Measurements from ENCODE around the gene CCND1. TPM values are rescaled to one million over a fixed set of nuclear protein-coding genes. Genes with fewer than 3 reads are reported as not detected.
A peak's percentile ranks its signal among the peaks of the same experiment; 100 is the strongest.

The CCND1 gene
- total RNA-seq = 112 TPM

DNA sequence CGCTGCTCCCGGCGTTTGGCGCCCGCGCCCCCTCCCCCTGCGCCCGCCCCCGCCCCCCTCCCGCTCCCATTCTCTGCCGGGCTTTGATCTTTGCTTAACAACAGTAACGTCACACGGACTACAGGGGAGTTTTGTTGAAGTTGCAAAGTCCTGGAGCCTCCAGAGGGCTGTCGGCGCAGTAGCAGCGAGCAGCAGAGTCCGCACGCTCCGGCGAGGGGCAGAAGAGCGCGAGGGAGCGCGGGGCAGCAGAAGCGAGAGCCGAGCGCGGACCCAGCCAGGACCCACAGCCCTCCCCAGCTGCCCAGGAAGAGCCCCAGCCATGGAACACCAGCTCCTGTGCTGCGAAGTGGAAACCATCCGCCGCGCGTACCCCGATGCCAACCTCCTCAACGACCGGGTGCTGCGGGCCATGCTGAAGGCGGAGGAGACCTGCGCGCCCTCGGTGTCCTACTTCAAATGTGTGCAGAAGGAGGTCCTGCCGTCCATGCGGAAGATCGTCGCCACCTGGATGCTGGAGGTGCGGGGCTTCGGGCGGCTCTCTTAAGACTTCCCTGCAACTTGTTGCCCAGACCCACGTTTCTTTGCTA lies at the start of gene CCND1:
Gene CCND1 (plus strand): TSS at position 162 of the 587 bp plus-strand sequence. CDS start 158 bp downstream, at position 320.
- Histone ChIP-seq H3K27ac (peak within 1 kb of the TSS; percentile 85), H3K4me3 (peak within 1 kb of the TSS; percentile 66 to 77), H3K9me3 (no peaks in the 10 kb centered on the region), H3K27me3 (no peaks in the 10 kb centered on the region), H3K4me1 (peaks cover 80% of the 10 kb centered on the region), H3K36me3 (no peaks in the 10 kb centered on the region)
- intact Hi-C loops (cut with DNase I) = loop anchor here (5.0 kb wide), 1 partner anchor 344 kb away; no protein-coding TSS in a partner anchor
- DNase-seq (ENCODE audit: extremely low spot score in 2 of 2) = no peak
- TF ChIP-seq, protein P1, sequence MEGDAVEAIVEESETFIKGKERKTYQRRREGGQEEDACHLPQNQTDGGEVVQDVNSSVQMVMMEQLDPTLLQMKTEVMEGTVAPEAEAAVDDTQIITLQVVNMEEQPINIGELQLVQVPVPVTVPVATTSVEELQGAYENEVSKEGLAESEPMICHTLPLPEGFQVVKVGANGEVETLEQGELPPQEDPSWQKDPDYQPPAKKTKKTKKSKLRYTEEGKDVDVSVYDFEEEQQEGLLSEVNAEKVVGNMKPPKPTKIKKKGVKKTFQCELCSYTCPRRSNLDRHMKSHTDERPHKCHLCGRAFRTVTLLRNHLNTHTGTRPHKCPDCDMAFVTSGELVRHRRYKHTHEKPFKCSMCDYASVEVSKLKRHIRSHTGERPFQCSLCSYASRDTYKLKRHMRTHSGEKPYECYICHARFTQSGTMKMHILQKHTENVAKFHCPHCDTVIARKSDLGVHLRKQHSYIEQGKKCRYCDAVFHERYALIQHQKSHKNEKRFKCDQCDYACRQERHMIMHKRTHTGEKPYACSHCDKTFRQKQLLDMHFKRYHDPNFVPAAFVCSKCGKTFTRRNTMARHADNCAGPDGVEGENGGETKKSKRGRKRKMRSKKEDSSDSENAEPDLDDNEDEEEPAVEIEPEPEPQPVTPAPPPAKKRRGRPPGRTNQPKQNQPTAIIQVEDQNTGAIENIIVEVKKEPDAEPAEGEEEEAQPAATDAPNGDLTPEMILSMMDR (IDR thresholded peaks at IDR 0.05) = no peak
- TF ChIP-seq POLR2AphosphoS5 (IDR thresholded peaks at IDR 0.05; ENCODE audit: insufficient read depth in 1 of 2, low read depth in 1 of 2) = peak in 1 of 2 donors; percentile 57
- TF ChIP-seq POLR2A (IDR thresholded peaks at IDR 0.05) = peak in 1 of 2 donors; percentile 29

GRCh38 chr11:69592986-69593650 lies 47.8 kb upstream of the CCND1 start:
- no peaks in the 10 kb centered on the region for H3K36me3 ChIP-seq
- intact Hi-C loops (cut with DNase I) = no loop called here
- no peak overlapping the region for H3K4me3 ChIP-seq
- TF ChIP-seq POLR2A (IDR thresholded peaks at IDR 0.05) = no peak
- no peak for TF ChIP-seq POLR2AphosphoS5 (IDR thresholded peaks at IDR 0.05; ENCODE audit: insufficient read depth in 1 of 2, low read depth in 1 of 2)
- TF ChIP-seq, protein P1 (IDR thresholded peaks at IDR 0.05) = no peak
- no peaks in the 10 kb centered on the region for H3K9me3 ChIP-seq
- no peaks in the 10 kb centered on the region for H3K27me3 ChIP-seq
- no peak for DNase-seq (ENCODE audit: extremely low spot score in 2 of 2)
- no peaks in the 10 kb centered on the region for H3K4me1 ChIP-seq
- H3K27ac ChIP-seq = no peak overlapping the region

DNA sequence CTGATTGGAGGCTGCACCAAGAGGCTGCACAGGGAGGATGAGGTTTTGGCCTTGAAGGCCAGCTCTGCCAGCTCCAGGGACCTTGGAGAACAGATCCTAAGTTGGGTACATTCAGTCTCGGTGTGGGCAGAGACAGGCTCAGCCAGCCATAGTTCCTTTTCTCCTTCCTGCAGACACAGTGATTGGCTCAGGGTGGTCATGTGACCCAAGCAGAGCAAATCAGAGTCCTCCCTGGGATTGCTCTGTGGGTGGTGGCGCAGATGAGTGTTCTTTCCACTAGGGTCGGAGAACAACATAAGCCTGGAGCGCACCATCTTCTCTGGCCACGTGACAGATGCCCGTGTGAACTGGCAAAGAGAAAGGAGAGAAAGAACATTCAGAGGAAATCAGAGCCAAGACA lies 47.1 kb upstream of the CCND1 start:
- intact Hi-C loops (cut with DNase I) = no loop called here
- Histone ChIP-seq H3K27ac (no peak overlapping the region), H3K4me1 (no peaks in the 10 kb centered on the region), H3K9me3 (no peaks in the 10 kb centered on the region), H3K27me3 (no peaks in the 10 kb centered on the region), H3K36me3 (no peaks in the 10 kb centered on the region), H3K4me3 (no peak overlapping the region)
- TF ChIP-seq POLR2A (IDR thresholded peaks at IDR 0.05) = no peak
- TF ChIP-seq, protein P1 (IDR thresholded peaks at IDR 0.05) = no peak
- no peak for TF ChIP-seq POLR2AphosphoS5 (IDR thresholded peaks at IDR 0.05; ENCODE audit: insufficient read depth in 1 of 2, low read depth in 1 of 2)
- no peak for DNase-seq (ENCODE audit: extremely low spot score in 2 of 2)

GRCh38 chr11:69594481-69594880 lies 46.5 kb upstream of the CCND1 start:
- no peaks in the 10 kb centered on the region for H3K9me3 ChIP-seq
- intact Hi-C loops (cut with DNase I) = no loop called here
- TF ChIP-seq, protein P1 (IDR thresholded peaks at IDR 0.05) = no peak
- TF ChIP-seq POLR2AphosphoS5 (IDR thresholded peaks at IDR 0.05; ENCODE audit: insufficient read depth in 1 of 2, low read depth in 1 of 2) (no peak), POLR2A (IDR thresholded peaks at IDR 0.05) (no peak)
- no peak for DNase-seq (ENCODE audit: extremely low spot score in 2 of 2)
- no peak overlapping the region for H3K27ac ChIP-seq
- H3K4me3 ChIP-seq = no peak overlapping the region
- H3K27me3 ChIP-seq = no peaks in the 10 kb centered on the region
- no peaks in the 10 kb centered on the region for H3K36me3 ChIP-seq
- H3K4me1 ChIP-seq = no peaks in the 10 kb centered on the region

Measured in vagina (tissue), 2 donors.